ENCODE measurements around the gene SCO2. TPM values are rescaled to one million over a fixed set of nuclear protein-coding genes. Genes with fewer than 3 reads are reported as not detected.

Gene SCO2
- total and polyA plus RNA-seq, 9 of the 15 experiments (the other 6 are each of a cell fraction or from before 2014, with no cell fraction given), result 0.34 to 4.0 (median 1.1) TPM; not detected in 3

DNA sequence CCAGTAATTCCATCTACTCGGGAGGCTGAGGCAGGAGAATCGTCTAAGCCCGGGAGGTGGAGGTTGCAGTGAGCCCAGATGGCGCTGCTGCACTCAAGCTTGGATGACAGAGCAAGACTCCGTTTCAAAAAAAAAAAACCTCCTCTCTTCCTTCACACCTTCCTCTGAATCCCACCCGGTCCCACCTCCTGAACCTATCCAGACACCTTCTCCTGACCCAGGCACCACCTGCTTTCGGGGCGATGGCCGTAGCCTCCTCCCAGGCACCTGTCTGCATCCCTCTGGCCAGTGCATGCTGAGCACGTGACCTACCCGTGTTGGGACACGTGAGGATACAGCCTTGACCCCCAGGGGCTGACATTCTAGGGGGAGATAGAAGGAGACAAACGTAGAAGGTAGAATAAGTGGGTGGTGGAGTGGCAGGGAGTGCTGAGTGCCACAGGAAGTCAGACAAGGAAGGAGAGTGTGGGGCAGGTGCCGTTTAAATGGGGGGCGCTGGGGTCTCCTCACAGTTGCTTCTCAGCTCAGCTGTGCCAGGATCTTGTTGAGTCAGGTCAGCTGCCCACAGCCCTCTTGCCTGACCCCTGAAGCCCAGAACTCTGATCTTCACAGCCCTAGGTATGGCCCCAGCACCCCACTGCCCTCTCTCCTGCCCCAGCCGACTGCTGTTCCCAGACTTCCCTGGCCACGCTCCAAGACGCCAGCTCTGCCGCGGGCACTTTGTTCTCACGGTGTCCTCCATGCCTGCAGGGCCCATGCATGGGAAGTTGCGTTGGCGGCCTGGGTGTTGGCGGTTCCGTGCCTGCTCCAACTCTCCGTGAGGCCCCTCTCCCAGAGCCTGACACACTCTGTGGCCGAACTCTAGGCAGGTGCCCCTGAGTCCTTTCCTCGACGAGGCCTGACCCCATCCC is 39.9 kb downstream of the SCO2 start (continued):
- TF ChIP-seq CCAR2 (IDR thresholded peaks at IDR 0.05; ENCODE audit: low read depth, low read length) (no peak), GABPB2 (CRISPR knock-in tag; conservative IDR thresholded peaks at IDR 0.05) (no peak), ATF1 (CRISPR knock-in tag; IDR thresholded peaks at IDR 0.05) (no peak), ATF1 (tag; IDR thresholded peaks at IDR 0.05) (no peak), OTX1 (CRISPR knock-in tag; IDR thresholded peaks at IDR 0.05) (no peak), NFRKB (IDR thresholded peaks at IDR 0.05; ENCODE audit: low read depth) (no peak), ELF4 (CRISPR knock-in tag; IDR thresholded peaks at IDR 0.05) (no peak), NFYB (IDR thresholded peaks at IDR 0.05; ENCODE audit: extremely low read depth, insufficient read length) (no peak), FOXK2 (conservative IDR thresholded peaks at IDR 0.05 in 1 of 2, IDR thresholded peaks at IDR 0.05 in 1 of 2; ENCODE audit: low read depth in 2 of 2) (no peak; a peak in 1 of 4 replicates), TAL1 (IDR thresholded peaks at IDR 0.05) (no peak), ZNF57 (CRISPR knock-in tag; IDR thresholded peaks at IDR 0.05) (no peak), ZNF551 (CRISPR knock-in tag; IDR thresholded peaks at IDR 0.05) (no peak), KDM1A (IDR thresholded peaks at IDR 0.05) (no peak), NUFIP1 (IDR thresholded peaks at IDR 0.05; ENCODE audit: partially characterized antibody) (no peak), HDAC3 (IDR thresholded peaks at IDR 0.05; ENCODE audit: borderline replicate concordance, partially characterized antibody) (no peak), PHF20 (IDR thresholded peaks at IDR 0.05; ENCODE audit: partially characterized antibody) (no peak), PHF21A (IDR thresholded peaks at IDR 0.05; ENCODE audit: borderline replicate concordance, low read depth) (no peak), NELFE (IDR thresholded peaks at IDR 0.05; ENCODE audit: insufficient read depth, insufficient read length) (no peak), NFIC (IDR thresholded peaks at IDR 0.05) (peak; percentile 29; the same call in 1 of the 2 replicates), RBM22 (IDR thresholded peaks at IDR 0.05; ENCODE audit: low read depth, low read length, poor library complexity, severe bottlenecking) (no peak), ZNF583 (CRISPR knock-in tag; IDR thresholded peaks at IDR 0.05) (no peak), RAD51 (IDR thresholded peaks at IDR 0.05; ENCODE audit: borderline replicate concordance, low read depth) (peak; percentile 92), JUN (IDR thresholded peaks at IDR 0.05; ENCODE audit: borderline replicate concordance, low read depth, low read length) (no peak), JUN (CRISPR knock-in tag; IDR thresholded peaks at IDR 0.05; ENCODE audit: borderline replicate concordance) (no peak)
- TF ChIP-seq, protein P1, sequence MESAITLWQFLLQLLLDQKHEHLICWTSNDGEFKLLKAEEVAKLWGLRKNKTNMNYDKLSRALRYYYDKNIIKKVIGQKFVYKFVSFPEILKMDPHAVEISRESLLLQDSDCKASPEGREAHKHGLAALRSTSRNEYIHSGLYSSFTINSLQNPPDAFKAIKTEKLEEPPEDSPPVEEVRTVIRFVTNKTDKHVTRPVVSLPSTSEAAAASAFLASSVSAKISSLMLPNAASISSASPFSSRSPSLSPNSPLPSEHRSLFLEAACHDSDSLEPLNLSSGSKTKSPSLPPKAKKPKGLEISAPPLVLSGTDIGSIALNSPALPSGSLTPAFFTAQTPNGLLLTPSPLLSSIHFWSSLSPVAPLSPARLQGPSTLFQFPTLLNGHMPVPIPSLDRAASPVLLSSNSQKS (CRISPR knock-in tag; IDR thresholded peaks at IDR 0.05), result no peak
- TF ChIP-seq, protein P2, sequence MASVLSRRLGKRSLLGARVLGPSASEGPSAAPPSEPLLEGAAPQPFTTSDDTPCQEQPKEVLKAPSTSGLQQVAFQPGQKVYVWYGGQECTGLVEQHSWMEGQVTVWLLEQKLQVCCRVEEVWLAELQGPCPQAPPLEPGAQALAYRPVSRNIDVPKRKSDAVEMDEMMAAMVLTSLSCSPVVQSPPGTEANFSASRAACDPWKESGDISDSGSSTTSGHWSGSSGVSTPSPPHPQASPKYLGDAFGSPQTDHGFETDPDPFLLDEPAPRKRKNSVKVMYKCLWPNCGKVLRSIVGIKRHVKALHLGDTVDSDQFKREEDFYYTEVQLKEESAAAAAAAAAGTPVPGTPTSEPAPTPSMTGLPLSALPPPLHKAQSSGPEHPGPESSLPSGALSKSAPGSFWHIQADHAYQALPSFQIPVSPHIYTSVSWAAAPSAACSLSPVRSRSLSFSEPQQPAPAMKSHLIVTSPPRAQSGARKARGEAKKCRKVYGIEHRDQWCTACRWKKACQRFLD (CRISPR knock-in tag; IDR thresholded peaks at IDR 0.05), result no peak
- TF ChIP-seq, protein P3, sequence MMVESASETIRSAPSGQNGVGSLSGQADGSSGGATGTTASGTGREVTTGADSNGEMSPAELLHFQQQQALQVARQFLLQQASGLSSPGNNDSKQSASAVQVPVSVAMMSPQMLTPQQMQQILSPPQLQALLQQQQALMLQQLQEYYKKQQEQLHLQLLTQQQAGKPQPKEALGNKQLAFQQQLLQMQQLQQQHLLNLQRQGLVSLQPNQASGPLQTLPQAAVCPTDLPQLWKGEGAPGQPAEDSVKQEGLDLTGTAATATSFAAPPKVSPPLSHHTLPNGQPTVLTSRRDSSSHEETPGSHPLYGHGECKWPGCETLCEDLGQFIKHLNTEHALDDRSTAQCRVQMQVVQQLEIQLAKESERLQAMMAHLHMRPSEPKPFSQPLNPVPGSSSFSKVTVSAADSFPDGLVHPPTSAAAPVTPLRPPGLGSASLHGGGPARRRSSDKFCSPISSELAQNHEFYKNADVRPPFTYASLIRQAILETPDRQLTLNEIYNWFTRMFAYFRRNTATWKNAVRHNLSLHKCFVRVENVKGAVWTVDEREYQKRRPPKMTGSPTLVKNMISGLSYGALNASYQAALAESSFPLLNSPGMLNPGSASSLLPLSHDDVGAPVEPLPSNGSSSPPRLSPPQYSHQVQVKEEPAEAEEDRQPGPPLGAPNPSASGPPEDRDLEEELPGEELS (CRISPR knock-in tag; IDR thresholded peaks at IDR 0.05; ENCODE audit: borderline replicate concordance), result no peak
